Activated B cell treated with CpG ODN at 0.5 μM for 24 hours (primary cell): Measurements from ENCODE around the gene EVI2B. TPM values are rescaled to one million over a fixed set of nuclear protein-coding genes. Genes with fewer than 3 reads are reported as not detected.
"Not testable (repeated sequence)": the region's sequence is repeated elsewhere in the genome, so short reads cannot be mapped to it uniquely, and the experiment has no call there.

Source experiments
- ATAC-seq: fragments of 200-7000 bp; cut with Tn5 transposase; one replicate; pipeline ENCODE4 v1.10.0; 2021; ENCODE audit warnings: low read depth, mild to moderate bottlenecking, moderate library complexity
- CTCF ChIA-PET: fragments of 350-600 bp; sonication (Branson Sonifier 250); formaldehyde crosslinking; loops from one replicate; lab custom pipeline; 2021; ENCODE audit warnings: antibody characterized with exemption; lab: Charles Lee
- POLR2A ChIA-PET: fragments of 350-600 bp; sonication (Branson Sonifier 250); formaldehyde crosslinking; loops from one replicate; lab custom pipeline; 2021; ENCODE audit warnings: antibody characterized with exemption; lab: Charles Lee
- DNase-seq: peaks from one replicate; pipeline ENCODE4 v3.0.0; 2022
- H3K27ac Mint-ChIP-seq: one replicate; pipeline ENCODE4 v1.8.0; 2020; ENCODE audit warnings: mixed read lengths
- H3K27me3 Mint-ChIP-seq: one replicate; pipeline ENCODE4 v1.8.0; 2021; ENCODE audit warnings: mixed read lengths
- H3K36me3 Mint-ChIP-seq: one replicate; pipeline ENCODE4 v1.8.0; 2021; ENCODE audit warnings: low read depth, mixed read lengths
- H3K4me1 Mint-ChIP-seq: one replicate; pipeline ENCODE4 v1.8.0; 2021; ENCODE audit warnings: mixed read lengths
- H3K4me3 Mint-ChIP-seq: one replicate; pipeline ENCODE4 v1.8.0; 2020; ENCODE audit warnings: mild to moderate bottlenecking, mixed read lengths
- H3K9me3 Mint-ChIP-seq: one replicate; pipeline ENCODE4 v1.8.0; 2020; ENCODE audit warnings: mixed read lengths
- CTCF ChIP-seq: fragments of 200-600 bp; IDR thresholded peaks from one replicate; pipeline ENCODE4 v1.8.0; 2022; ENCODE audit warnings: antibody characterized with exemption, mild to moderate bottlenecking
- intact Hi-C: fragments of 100-400 bp; cut with micrococcal nuclease; formaldehyde crosslinking; loops from one replicate; pipeline ENCODE4 v1.15.1; 2024
- total RNA-seq: library from RNA; stranded (reverse); gene quantifications from 2 replicates; pipeline ENCODE4 v1.2.3, GENCODE V29; 2022

Gene EVI2B
- total RNA-seq, 1 donor from 2014 or later = 111 TPM

- DNase-seq = no peak
- TF ChIP-seq CTCF = no peak
- intact Hi-C loops = no loop called here
- H3K9me3 Mint-ChIP-seq = no peaks in the 10 kb centered on the region
- POLR2A ChIA-PET = no interaction called here
- H3K36me3 Mint-ChIP-seq = no peaks in the 10 kb centered on the region
- H3K4me3 Mint-ChIP-seq = no peak overlapping the region
- no peak overlapping the region for H3K27ac Mint-ChIP-seq
- no peak for ATAC-seq
- peaks cover 2% of the 10 kb centered on the region for H3K4me1 Mint-ChIP-seq
- CTCF ChIA-PET = no interaction called here
- H3K27me3 Mint-ChIP-seq = no peaks in the 10 kb centered on the region
Measured at GRCh38 chr17:31289790-31290189, 24.1 kb downstream of the EVI2B start.

- DNase-seq, H3K9me3 Mint-ChIP-seq, CTCF ChIA-PET, intact Hi-C loops, ATAC-seq, H3K36me3 Mint-ChIP-seq, H3K27ac Mint-ChIP-seq, H3K4me1 Mint-ChIP-seq, H3K27me3 Mint-ChIP-seq, POLR2A ChIA-PET, H3K4me3 Mint-ChIP-seq: not testable (repeated sequence)
Measured at GRCh38 chr17:31287932-31288331, 25.9 kb downstream of the EVI2B start.

GRCh38 chr17:31286587-31286986 lies 27.3 kb downstream of the EVI2B start:
- H3K27me3 Mint-ChIP-seq = no peaks in the 10 kb centered on the region
- H3K4me3 Mint-ChIP-seq = no peak overlapping the region
- intact Hi-C loops = no loop called here
- ATAC-seq (no peak), DNase-seq (no peak)
- H3K9me3 Mint-ChIP-seq = no peaks in the 10 kb centered on the region
- H3K4me1 Mint-ChIP-seq = peaks cover 2% of the 10 kb centered on the region
- no peak overlapping the region for H3K27ac Mint-ChIP-seq
- TF ChIP-seq CTCF = no peak
- ChIA-PET POLR2A (no interaction called here), CTCF (no interaction called here)
- H3K36me3 Mint-ChIP-seq = no peaks in the 10 kb centered on the region

- CTCF ChIA-PET = interaction anchor here (0.7 kb wide), 1 partner anchor 242 kb away, joined by 3 read pairs; no protein-coding TSS in a partner anchor
- ATAC-seq = no peak
- Mint-ChIP-seq H3K27me3 (no peaks in the 10 kb centered on the region), H3K4me3 (no peak overlapping the region), H3K27ac (no peak overlapping the region), H3K36me3 (no peaks in the 10 kb centered on the region), H3K4me1 (no peaks in the 10 kb centered on the region), H3K9me3 (no peaks in the 10 kb centered on the region)
- DNase-seq = no peak
- intact Hi-C loops = no loop called here
- TF ChIP-seq CTCF = no peak
- POLR2A ChIA-PET = no interaction called here
Measured at GRCh38 chr17:31283841-31284240, 30.0 kb downstream of the EVI2B start.

- DNase-seq (no peak), ATAC-seq (no peak)
- no peaks in the 10 kb centered on the region for H3K27me3 Mint-ChIP-seq
- intact Hi-C loops = no loop called here
- H3K36me3 Mint-ChIP-seq = no peaks in the 10 kb centered on the region
- no peaks in the 10 kb centered on the region for H3K9me3 Mint-ChIP-seq
- ChIA-PET CTCF (no interaction called here), POLR2A (interaction anchor here (0.6 kb wide), 1 partner anchor 87 kb away, joined by 3 read pairs; no protein-coding TSS in a partner anchor)
- no peak for TF ChIP-seq CTCF
- H3K4me1 Mint-ChIP-seq = no peaks in the 10 kb centered on the region
- no peak overlapping the region for H3K4me3 Mint-ChIP-seq
- no peak overlapping the region for H3K27ac Mint-ChIP-seq
Measured at GRCh38 chr17:31281061-31281460, 32.8 kb downstream of the EVI2B start.

- intact Hi-C loops = no loop called here
- H3K9me3 Mint-ChIP-seq = no peaks in the 10 kb centered on the region
- ATAC-seq = no peak
- ChIA-PET POLR2A (no interaction called here), CTCF (no interaction called here)
- H3K4me3 Mint-ChIP-seq = no peak overlapping the region
- TF ChIP-seq CTCF = no peak
- no peaks in the 10 kb centered on the region for H3K4me1 Mint-ChIP-seq
- H3K27ac Mint-ChIP-seq = no peak overlapping the region
- peaks cover 2% of the 10 kb centered on the region for H3K36me3 Mint-ChIP-seq
- no peak for DNase-seq
- no peaks in the 10 kb centered on the region for H3K27me3 Mint-ChIP-seq
Measured at GRCh38 chr17:31279401-31279800, 34.5 kb downstream of the EVI2B start.
